Mucosa of descending colon (tissue), 3 donors: ENCODE measurements around the gene BMERB1. TPM values are rescaled to one million over a fixed set of nuclear protein-coding genes. Genes with fewer than 3 reads are reported as not detected.
A peak's percentile ranks its signal among the peaks of the same experiment; 100 is the strongest.

ENCODE experiments used
- ATAC-seq: fragments of 200-7000 bp; cut with Tn5 transposase; one replicate; pipeline ENCODE4 v1.9.1; 2020; ENCODE audit warnings: mild to moderate bottlenecking, moderate library complexity
- DNase-seq, 3 donors: peaks; one replicate each; pipeline ENCODE4 v3.0.0-alpha.2; 2020
- H3K36me3 ChIP-seq: fragments of 200-600 bp; one replicate; pipeline ENCODE4 v1.8.0; 2021; ENCODE audit warnings: low read depth, mild to moderate bottlenecking
- H3K4me1 ChIP-seq: fragments of 200-600 bp; one replicate; pipeline ENCODE4 v1.8.0; 2021; ENCODE audit warnings: low read depth, mild to moderate bottlenecking
- H3K4me3 ChIP-seq: fragments of 200-600 bp; one replicate; pipeline ENCODE4 v1.8.0; 2021; ENCODE audit warnings: mild to moderate bottlenecking
- H3K9me3 ChIP-seq: fragments of 200-600 bp; one replicate; pipeline ENCODE4 v1.8.0; 2021; ENCODE audit warnings: mild to moderate bottlenecking
- intact Hi-C, 2 donors: fragments of 100-400 bp; cut with DNase I in 1 of 2; cut with micrococcal nuclease in 1 of 2; formaldehyde crosslinking; loops; one replicate each; pipeline versions ENCODE4 v1.11.0 to v1.11.1; 2022; cut with DNase I, micrococcal nuclease
- total RNA-seq, 3 donors: library from RNA; stranded (reverse); fragmentation: NEBNext Ultra II Directional in 2 of 3; extraction: Animal tissue kit (Norgen Biotek cat#: 25700) in 2 of 3; gene quantifications; one replicate each; pipeline versions ENCODE4 v1.2.1 to v1.2.4, GENCODE V29; 2021 to 2023
- TF ChIP-seq, protein P1 (sequence below): fragments of 200-600 bp; IDR thresholded peaks from one replicate; pipeline ENCODE4 v1.8.0; 2022; ENCODE audit warnings: antibody characterized with exemption, mild to moderate bottlenecking
- donor health status: DM: no; HTN: no; CAD: no; lungs with moderate emphysema.
- donor health status: DM: no; HTN: no; CAD: no.
- donor health status: DM: no; HTN: yes; CAD: no.

Gene BMERB1
- total RNA-seq, 3 donors from 2014 or later, result 5.4 to 54.3 (median 9.1) TPM

GRCh38 chr16:15536843-15537242, 102.5 kb downstream of the BMERB1 start:
- TF ChIP-seq, protein P1, sequence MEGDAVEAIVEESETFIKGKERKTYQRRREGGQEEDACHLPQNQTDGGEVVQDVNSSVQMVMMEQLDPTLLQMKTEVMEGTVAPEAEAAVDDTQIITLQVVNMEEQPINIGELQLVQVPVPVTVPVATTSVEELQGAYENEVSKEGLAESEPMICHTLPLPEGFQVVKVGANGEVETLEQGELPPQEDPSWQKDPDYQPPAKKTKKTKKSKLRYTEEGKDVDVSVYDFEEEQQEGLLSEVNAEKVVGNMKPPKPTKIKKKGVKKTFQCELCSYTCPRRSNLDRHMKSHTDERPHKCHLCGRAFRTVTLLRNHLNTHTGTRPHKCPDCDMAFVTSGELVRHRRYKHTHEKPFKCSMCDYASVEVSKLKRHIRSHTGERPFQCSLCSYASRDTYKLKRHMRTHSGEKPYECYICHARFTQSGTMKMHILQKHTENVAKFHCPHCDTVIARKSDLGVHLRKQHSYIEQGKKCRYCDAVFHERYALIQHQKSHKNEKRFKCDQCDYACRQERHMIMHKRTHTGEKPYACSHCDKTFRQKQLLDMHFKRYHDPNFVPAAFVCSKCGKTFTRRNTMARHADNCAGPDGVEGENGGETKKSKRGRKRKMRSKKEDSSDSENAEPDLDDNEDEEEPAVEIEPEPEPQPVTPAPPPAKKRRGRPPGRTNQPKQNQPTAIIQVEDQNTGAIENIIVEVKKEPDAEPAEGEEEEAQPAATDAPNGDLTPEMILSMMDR, result no peak
- Histone ChIP-seq H3K4me1 (no peaks in the 10 kb centered on the region), H3K9me3 (no peaks in the 10 kb centered on the region), H3K36me3 (no peaks in the 10 kb centered on the region), H3K4me3 (no peak overlapping the region)
- intact Hi-C loops, result no loop called here
- ATAC-seq, result no peak
- DNase-seq, result no peak

- intact Hi-C loops, result no loop called here
- no peak for DNase-seq
- TF ChIP-seq, protein P1, result no peak
- ATAC-seq, result no peak
- Histone ChIP-seq H3K4me3 (no peak overlapping the region), H3K36me3 (no peaks in the 10 kb centered on the region), H3K4me1 (no peaks in the 10 kb centered on the region), H3K9me3 (no peaks in the 10 kb centered on the region)
Observed at GRCh38 chr16:15538507-15538906, 104.1 kb downstream of the BMERB1 start.

DNA sequence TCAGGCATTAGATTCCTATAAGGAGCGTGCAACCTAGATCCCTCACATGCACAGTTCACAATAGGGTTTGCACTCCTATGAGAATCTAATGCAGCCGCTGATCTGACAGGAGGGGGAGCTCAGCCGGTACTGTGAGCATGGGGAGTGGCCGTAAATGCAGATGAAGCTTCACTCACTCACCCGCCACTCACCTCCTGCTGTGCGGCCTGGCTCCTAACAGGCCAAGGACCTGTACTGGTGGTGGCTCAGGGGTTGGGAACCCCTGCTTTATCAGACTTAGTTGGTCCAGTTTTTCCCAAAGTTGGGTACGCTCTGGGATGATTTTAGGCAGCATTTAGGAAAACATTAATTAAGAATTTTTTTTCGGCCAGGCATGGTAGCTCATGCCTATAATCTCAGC, 104.8 kb downstream of the BMERB1 start:
- H3K9me3 ChIP-seq, result no peaks in the 10 kb centered on the region
- H3K4me3 ChIP-seq, result no peak overlapping the region
- no peaks in the 10 kb centered on the region for H3K36me3 ChIP-seq
- TF ChIP-seq, protein P1, result no peak
- no peaks in the 10 kb centered on the region for H3K4me1 ChIP-seq
- ATAC-seq (peak; percentile 30), DNase-seq (peak in 2 of 3 donors; percentile 18 to 26)
- intact Hi-C loops, result no loop called here

GRCh38 chr16:15542261-15542660, 107.9 kb downstream of the BMERB1 start:
- TF ChIP-seq, protein P1, result no peak
- Histone ChIP-seq H3K9me3 (no peaks in the 10 kb centered on the region), H3K4me1 (no peaks in the 10 kb centered on the region), H3K4me3 (no peak overlapping the region), H3K36me3 (no peaks in the 10 kb centered on the region)
- DNase-seq (no peak), ATAC-seq (no peak)
- intact Hi-C loops, result no loop called here

DNA sequence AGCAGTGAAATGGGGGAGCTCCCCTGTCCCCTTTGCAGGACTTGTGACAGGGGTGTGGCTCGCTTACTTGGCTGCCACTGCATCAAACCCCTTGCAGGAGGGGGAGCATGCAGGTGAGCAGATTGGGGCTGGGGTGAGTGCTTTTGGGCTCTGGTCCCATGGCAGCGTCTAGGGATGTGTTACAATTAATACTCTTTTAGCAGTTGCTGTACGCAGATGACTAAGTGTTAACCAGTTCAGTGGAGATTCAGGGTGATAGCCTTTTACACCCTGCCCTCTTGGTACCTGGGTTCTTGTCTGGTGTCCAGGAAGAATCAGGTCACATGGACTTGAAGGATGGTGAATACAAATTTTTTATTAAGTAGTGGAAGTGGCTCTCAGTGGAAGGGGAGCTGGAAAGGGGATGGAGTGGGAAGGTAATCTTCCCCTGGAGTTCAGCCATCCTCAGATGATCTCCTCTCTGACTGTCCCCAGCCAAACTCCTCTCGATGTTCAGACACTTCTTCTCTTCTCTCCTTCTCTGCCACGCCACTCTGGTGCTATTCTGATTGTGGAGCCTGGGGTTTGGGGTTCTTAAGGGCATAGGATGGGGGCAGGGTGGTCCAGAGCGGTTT, 108.5 kb downstream of the BMERB1 start:
- DNase-seq (no peak), ATAC-seq (no peak)
- Histone ChIP-seq H3K4me3 (no peak overlapping the region), H3K36me3 (no peaks in the 10 kb centered on the region), H3K9me3 (no peaks in the 10 kb centered on the region), H3K4me1 (no peaks in the 10 kb centered on the region)
- intact Hi-C loops, result no loop called here
- TF ChIP-seq, protein P1, result no peak

DNA sequence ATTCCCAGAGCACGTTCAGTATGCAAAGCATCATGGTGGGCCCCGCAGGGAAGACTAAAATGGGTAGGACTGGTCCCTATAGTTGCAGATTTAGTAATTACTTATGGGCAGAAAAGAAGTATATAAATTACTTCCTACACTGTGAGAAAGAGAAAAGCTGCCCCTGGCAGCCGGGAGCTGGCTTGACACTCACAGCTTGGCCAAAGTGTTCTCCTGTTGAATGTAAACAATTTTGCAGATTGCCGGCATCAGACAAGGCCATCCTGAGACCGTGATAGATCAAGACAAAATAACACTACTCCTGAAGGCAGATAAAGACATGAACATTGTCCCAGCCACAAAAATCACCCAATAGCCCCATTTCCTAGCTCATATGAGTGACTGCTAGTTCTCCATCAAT, 110.0 kb downstream of the BMERB1 start:
- Histone ChIP-seq H3K4me3 (no peak overlapping the region), H3K4me1 (no peaks in the 10 kb centered on the region), H3K9me3 (no peaks in the 10 kb centered on the region), H3K36me3 (no peaks in the 10 kb centered on the region)
- TF ChIP-seq, protein P1, result no peak
- intact Hi-C loops, result no loop called here
- ATAC-seq (no peak), DNase-seq (no peak)
